Measurements from ENCODE around the gene DDIAS.

The DDIAS gene

DNA sequence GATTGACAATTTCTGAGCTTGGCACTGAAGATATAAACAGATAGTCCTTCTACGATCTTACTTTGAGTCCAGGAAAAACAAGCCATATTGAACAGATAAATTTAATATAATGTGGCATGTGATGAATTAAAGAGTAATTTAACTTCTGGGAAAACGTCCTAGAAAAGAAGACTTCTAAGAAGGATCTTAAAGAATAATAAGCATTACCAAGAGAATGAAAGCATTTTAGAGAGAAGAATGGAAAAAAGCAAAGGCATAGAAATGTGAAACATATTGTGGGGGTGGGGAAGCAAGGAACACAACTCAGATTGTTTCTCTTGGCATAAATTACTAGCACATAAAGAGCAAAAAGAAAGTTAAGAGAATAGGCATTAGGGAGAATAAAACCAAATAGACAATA lies 5.4 kb downstream of the DDIAS start:
- TF ChIP-seq POLR2AphosphoS5 (IDR thresholded peaks at IDR 0.05; ENCODE audit: low read depth, low read length) (no peak), SIN3A (IDR thresholded peaks at IDR 0.05; ENCODE audit: borderline replicate concordance, insufficient read depth, low read length) (no peak), FOXP2 (optimal IDR thresholded peaks at IDR 0.05; ENCODE audit: borderline replicate concordance, extremely low read depth, extremely low read length, insufficient read depth) (no peak), TAF1 (IDR thresholded peaks at IDR 0.05; ENCODE audit: borderline replicate concordance, insufficient read depth, low read length) (no peak)
- TF ChIP-seq, protein P1, sequence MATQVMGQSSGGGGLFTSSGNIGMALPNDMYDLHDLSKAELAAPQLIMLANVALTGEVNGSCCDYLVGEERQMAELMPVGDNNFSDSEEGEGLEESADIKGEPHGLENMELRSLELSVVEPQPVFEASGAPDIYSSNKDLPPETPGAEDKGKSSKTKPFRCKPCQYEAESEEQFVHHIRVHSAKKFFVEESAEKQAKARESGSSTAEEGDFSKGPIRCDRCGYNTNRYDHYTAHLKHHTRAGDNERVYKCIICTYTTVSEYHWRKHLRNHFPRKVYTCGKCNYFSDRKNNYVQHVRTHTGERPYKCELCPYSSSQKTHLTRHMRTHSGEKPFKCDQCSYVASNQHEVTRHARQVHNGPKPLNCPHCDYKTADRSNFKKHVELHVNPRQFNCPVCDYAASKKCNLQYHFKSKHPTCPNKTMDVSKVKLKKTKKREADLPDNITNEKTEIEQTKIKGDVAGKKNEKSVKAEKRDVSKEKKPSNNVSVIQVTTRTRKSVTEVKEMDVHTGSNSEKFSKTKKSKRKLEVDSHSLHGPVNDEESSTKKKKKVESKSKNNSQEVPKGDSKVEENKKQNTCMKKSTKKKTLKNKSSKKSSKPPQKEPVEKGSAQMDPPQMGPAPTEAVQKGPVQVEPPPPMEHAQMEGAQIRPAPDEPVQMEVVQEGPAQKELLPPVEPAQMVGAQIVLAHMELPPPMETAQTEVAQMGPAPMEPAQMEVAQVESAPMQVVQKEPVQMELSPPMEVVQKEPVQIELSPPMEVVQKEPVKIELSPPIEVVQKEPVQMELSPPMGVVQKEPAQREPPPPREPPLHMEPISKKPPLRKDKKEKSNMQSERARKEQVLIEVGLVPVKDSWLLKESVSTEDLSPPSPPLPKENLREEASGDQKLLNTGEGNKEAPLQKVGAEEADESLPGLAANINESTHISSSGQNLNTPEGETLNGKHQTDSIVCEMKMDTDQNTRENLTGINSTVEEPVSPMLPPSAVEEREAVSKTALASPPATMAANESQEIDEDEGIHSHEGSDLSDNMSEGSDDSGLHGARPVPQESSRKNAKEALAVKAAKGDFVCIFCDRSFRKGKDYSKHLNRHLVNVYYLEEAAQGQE (IDR thresholded peaks at IDR 0.05; ENCODE audit: insufficient read depth in 1 of 2, low read depth in 2 of 2, low read length in 2 of 2) = no peak

DNA sequence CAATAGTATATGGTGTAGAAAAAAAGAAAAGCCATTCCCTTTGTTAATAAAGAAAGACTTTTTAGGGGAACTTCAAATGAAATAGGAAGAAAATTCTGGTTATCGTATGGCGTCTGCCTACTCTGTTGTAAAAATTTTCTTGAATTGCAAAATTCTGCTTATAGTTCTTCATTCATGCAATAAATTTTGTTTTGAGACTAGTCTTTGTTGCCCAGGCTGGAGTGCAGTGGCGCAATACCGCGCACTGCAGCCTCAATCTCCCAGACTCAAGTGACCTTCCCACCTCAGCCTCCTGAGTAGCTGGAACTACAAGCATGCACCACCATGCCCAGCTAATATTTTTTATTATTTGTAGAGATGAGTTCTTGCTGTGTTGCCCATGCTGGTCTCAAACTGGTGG lies 5.8 kb downstream of the DDIAS start:
- TF ChIP-seq FOXP2 (optimal IDR thresholded peaks at IDR 0.05; ENCODE audit: borderline replicate concordance, extremely low read depth, extremely low read length, insufficient read depth) (no peak), SIN3A (IDR thresholded peaks at IDR 0.05; ENCODE audit: borderline replicate concordance, insufficient read depth, low read length) (no peak), TAF1 (IDR thresholded peaks at IDR 0.05; ENCODE audit: borderline replicate concordance, insufficient read depth, low read length) (no peak), POLR2AphosphoS5 (IDR thresholded peaks at IDR 0.05; ENCODE audit: low read depth, low read length) (no peak)
- TF ChIP-seq, protein P1 (IDR thresholded peaks at IDR 0.05; ENCODE audit: insufficient read depth in 1 of 2, low read depth in 2 of 2, low read length in 2 of 2) = no peak

DNA sequence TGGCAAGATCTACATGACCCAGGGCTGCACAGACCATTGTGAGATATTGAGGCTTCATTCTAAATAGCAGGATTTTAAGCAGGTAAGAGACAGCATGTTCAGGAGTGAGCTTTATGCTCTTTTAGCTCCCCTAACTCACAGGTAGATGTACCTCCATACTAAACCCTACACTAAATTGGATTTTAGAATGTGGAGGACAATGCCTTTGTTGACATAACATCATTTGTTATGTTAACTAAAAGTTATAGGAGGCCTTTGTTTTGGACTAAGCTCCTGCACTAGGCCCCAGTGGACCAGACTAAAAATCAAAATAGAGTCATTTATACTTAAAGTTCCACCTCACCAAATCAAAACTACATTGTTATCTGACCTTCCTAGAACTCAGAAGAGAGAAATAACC lies 6.8 kb downstream of the DDIAS start:
- TF ChIP-seq POLR2AphosphoS5 (IDR thresholded peaks at IDR 0.05; ENCODE audit: low read depth, low read length) (no peak), FOXP2 (optimal IDR thresholded peaks at IDR 0.05; ENCODE audit: borderline replicate concordance, extremely low read depth, extremely low read length, insufficient read depth) (no peak), SIN3A (IDR thresholded peaks at IDR 0.05; ENCODE audit: borderline replicate concordance, insufficient read depth, low read length) (no peak), TAF1 (IDR thresholded peaks at IDR 0.05; ENCODE audit: borderline replicate concordance, insufficient read depth, low read length) (no peak)
- TF ChIP-seq, protein P1 (IDR thresholded peaks at IDR 0.05; ENCODE audit: insufficient read depth in 1 of 2, low read depth in 2 of 2, low read length in 2 of 2) = no peak

DNA sequence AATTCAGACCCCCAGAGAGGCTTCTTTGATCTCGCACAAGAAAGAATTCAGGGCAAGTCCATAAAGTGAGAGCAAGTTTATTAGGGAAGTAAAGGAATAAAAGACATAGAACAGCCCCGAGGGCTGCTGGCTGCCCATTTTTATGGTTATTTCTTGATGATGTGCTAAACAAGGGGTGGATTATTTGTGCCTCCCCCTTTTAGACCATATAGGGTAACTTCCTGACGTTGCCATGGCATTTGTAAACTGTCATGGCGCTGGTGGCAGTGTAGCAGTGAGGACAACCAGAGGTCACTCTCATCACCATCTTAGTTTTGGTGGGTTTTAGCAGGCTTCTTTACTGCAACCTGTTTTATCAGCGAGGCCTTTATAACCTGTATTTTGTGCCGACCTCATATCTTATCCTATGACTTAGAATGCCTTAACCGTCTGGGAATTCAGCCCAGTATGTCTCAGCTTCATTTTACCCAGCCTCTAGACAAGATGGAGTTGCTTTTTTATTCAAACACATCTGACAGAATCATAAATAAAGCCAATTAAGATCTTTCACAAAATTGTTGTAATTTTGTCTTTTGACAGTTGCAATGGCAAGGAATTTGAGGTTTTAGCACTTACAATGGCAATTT lies 7.6 kb downstream of the DDIAS start:
- TF ChIP-seq TAF1 (IDR thresholded peaks at IDR 0.05; ENCODE audit: borderline replicate concordance, insufficient read depth, low read length) (no peak), FOXP2 (optimal IDR thresholded peaks at IDR 0.05; ENCODE audit: borderline replicate concordance, extremely low read depth, extremely low read length, insufficient read depth) (no peak), SIN3A (IDR thresholded peaks at IDR 0.05; ENCODE audit: borderline replicate concordance, insufficient read depth, low read length) (no peak), POLR2AphosphoS5 (IDR thresholded peaks at IDR 0.05; ENCODE audit: low read depth, low read length) (no peak)
- TF ChIP-seq, protein P1 (IDR thresholded peaks at IDR 0.05; ENCODE audit: insufficient read depth in 1 of 2, low read depth in 2 of 2, low read length in 2 of 2) = no peak

All from PFSK-1 (cell line).